Right ventricle myocardium inferior (tissue), 1 donor: Measurements from ENCODE around the gene SEC14L2. TPM values are rescaled to one million over a fixed set of nuclear protein-coding genes. Genes with fewer than 3 reads are reported as not detected.
"Not testable (repeated sequence)": the region's sequence is repeated elsewhere in the genome, so short reads cannot be mapped to it uniquely, and the experiment has no call there.

Experiments
- ATAC-seq: fragments of 200-7000 bp; cut with Tn5 transposase; one replicate; pipeline ENCODE4 v1.9.1; 2020; ENCODE audit warnings: mild to moderate bottlenecking, moderate library complexity
- DNase-seq: peaks from one replicate; pipeline ENCODE4 v3.0.0; 2021; ENCODE audit errors: missing footprints
- intact Hi-C: fragments of 100-400 bp; cut with DNase I; formaldehyde crosslinking; loops from one replicate; pipeline ENCODE4 v1.11.0; 2022
- total RNA-seq: library from RNA; stranded (reverse); fragmentation: NEBNext Ultra II Directional; extraction: Animal tissue kit (Norgen Biotek cat#: 25700); gene quantifications from one replicate; pipeline ENCODE4 v1.2.1, GENCODE V29; 2021
- donor health status: DM: no; HTN: yes; CAD: no; lungs with severe emphysema.

SEC14L2 gene
- total RNA-seq, 1 donor from 2014 or later = 0.65 TPM

DNA sequence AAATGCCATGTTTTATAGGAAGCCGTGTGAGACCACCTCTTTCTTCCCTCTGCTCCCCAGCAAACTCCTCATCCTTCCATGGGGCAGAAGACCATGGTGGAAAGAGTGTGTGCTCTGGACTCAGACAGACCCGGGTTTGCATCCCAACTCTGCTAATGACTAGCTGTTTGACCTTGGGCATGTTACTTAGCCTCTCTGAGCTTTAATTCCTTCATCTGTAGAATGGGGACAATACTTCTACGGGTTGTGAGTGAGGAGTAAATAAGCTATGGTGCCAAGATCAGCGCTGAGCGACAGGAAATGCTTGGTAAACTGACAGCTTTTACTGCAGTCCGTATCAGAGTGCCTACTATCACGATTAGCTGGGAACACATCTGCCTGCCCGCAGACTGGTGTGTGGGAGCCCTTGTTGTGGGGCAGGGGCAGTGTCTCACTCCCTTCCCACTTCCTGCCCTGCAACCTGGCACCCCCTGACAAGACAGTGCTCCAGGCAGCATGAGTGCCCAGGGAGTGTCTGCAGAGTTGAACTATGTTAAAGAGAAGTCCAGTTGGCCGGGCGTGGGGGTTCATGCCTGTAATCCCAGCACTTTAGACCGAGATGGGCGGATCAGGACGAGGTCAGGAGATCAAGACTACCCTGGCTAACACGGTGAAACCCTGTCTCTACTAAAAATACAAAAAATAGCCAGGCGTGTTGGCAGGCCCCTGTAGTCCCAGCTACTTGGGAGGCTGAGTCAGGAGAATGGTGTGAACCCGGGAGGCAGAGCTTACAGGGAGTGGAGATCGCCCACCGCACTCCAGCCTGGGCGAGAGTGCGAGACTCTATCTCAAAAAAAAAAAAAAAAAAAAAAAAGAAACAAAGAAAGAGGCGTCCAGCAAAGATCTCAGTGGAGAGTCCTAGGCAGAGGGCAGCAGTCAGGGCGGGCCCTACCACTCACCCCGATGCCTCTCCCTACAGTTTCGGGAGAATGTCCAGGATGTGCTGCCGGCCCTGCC lies 2.2 kb downstream of the SEC14L2 start:
- ATAC-seq (no peak), DNase-seq (no peak)
- intact Hi-C loops = loop anchor here (10.0 kb wide), 1 partner anchor 356 kb away; no protein-coding TSS in a partner anchor

DNA sequence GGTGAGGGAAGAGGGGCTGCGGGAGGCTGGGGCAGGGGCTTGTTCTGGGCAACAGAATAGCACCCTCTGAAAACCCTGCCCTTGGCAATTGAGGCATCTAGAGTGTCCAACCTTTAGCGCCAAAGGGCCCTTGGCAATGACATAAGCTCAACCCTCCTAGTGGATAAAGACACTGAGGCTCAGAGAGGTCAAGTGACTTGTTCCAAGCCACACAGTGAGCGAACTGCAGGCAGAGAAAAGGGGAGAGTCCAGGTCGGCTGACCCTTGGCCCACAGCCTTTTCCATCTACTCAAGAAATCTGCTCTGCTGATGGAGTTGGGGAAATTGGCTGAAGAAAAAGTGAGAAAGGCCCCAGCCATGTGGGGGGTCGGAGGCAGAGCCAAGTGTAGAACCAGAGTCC lies 2.9 kb downstream of the SEC14L2 start:
- intact Hi-C loops = loop anchor here (10.0 kb wide), 1 partner anchor 355 kb away; no protein-coding TSS in a partner anchor
- no peak for ATAC-seq
- DNase-seq = no peak

DNA sequence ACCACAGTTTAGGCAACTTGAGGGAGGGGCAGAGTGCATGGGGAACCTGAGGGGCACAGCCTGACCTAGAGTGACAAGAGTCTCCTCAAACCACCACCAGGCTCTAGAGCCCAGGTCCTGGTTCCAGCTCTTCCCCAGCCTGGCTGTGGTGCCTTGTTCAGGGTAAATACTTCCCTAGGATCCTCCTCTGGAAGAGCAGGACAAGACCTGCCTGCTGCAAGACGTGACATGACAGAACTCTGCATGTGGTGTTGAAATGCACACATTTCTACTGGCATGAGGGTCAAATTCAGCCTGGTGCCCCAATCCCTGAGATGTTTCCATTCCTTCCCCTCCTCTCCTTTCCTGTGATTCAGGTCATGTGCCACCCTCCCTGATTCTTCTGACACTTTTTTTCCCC lies 3.3 kb downstream of the SEC14L2 start:
- no peak for DNase-seq
- intact Hi-C loops = no loop called here
- no peak for ATAC-seq

DNA sequence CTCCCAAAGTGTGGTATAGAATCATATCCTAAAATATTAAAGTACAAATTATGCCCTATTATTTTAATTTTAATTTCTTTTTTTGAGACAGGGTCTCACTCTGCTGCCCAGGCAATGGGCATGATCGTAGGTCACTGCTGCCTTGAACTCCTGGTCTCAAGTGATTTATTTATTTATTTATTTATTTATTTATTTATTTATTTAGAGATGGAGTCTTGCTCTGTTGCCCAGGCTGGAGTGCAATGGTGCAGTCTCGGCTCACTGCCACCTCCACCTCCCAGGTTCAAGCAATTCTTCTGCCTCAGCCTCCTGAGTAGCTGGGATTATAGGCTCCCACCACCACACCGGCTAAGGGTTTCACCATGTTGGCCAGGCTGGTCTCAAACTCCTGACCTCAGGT lies 4.2 kb downstream of the SEC14L2 start:
- intact Hi-C loops, ATAC-seq: not testable (repeated sequence)

DNA sequence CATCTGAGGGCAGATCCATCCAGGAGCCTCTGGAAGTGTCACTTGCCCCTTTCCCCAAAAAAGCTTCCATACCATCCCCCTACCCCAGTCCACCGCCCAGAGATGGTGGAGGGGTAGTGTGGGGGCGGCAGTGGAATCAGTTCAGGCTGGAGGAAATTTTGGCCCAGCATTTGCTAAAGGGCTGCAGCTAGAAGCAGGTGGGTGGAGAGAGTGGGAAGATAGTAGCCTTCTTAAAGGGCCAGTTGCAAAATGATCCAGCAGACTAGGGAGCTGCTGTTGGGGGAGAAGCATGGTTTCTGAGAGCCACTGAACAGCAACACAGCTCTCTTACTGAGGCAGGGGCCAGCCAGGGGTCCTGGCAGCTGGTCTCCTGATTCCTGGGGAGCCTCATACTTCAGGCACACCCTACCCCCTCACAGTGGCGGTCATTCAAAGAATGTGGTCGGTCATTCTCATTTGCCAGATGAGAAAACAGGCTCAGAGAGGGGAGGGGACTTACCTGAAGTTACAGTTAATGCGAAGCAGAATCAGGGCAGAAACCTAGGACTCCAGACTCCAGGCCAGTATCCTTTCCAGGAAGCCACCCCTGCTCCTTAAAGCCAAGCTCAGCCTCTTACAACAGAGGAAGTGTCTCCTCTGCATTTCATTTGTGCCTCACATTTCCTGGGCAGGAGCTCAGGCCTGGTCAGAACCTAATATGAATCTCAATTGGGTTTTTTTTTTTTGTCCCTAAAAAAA lies 5.4 kb downstream of the SEC14L2 start:
- ATAC-seq = no peak
- intact Hi-C loops = no loop called here
- no peak for DNase-seq

More for the DNA sequence above, 4.2 kb downstream of the SEC14L2 start:
- not testable (repeated sequence) for DNase-seq

DNA sequence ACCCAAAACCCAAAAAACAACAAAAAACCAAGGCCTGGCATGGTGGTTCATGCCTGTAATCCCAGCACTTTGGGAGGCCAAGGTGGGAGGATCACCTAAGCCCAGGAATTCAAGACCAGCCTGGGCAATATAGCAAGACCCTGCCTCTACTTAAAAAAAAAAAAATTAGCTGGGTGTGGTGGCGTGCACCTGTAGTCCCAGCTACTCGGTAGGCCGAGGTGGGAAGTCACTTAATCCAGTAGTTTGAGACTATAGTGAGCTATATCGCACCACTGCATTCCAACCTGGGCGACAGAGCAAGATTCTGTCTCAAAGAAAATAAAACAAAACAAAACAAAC lies 5.9 kb downstream of the SEC14L2 start:
- intact Hi-C loops, DNase-seq, ATAC-seq: not testable (repeated sequence)

DNA sequence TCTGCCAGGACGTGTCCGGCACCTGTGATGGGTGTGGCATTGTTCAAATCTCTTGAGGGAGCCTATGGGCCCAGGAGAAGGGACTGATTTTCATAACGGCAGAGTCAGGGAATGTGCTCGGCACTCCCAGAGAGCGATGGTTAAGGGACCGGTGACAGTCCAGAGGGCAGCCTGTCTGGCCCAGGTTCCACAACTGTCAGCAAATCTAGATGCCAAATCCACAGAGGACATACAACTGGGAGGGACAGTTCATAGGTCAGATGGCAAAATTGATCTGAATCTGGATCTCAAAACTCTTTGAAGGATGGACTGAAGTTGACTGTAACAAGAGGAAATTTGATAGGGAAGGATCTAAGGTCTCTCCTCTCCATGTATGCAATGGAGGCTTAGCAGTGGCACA lies 7.5 kb downstream of the SEC14L2 start:
- ATAC-seq (no peak), DNase-seq (no peak)
- intact Hi-C loops = no loop called here

DNA sequence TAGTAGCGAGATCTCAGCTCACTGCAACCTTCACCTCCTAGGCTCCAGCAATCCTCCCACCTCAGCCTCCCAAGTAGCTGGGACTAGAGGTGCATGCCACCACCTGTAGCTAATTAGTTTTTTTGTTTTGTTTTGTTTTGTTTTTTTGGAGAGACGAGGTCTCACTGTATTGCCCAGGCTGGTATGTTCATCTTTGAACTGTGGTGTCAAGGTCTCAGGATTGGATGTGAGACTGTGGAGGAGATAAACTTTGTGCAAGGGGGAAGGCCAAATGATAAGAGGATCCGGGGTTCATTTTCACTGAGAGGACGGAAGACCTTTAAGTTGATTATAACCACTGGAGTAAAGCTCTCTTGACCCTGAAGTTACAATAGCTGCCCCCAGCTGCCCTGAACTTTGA lies 8.9 kb downstream of the SEC14L2 start:
- no peak for DNase-seq
- no peak for ATAC-seq
- intact Hi-C loops = no loop called here

DNA sequence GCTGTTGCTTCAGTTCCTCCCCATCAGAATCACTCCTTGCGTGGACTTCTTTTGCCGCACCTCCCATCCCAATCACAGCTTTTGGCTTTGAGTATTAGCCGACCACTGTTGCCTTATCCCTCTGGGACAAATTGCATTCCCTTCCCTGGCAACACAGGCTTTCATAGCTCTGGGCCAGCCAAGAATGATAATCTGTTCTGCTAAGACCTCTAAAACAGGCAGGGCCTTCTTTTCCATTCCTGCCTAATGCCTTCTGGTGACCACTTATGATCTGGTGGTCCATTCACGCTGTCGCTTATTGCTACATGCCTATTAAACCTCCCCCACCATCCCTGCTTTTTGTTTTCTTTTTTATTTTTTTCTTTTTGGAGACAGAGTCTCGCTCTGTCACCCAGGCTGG lies 9.6 kb downstream of the SEC14L2 start:
- no peak for ATAC-seq
- intact Hi-C loops = no loop called here

DNA sequence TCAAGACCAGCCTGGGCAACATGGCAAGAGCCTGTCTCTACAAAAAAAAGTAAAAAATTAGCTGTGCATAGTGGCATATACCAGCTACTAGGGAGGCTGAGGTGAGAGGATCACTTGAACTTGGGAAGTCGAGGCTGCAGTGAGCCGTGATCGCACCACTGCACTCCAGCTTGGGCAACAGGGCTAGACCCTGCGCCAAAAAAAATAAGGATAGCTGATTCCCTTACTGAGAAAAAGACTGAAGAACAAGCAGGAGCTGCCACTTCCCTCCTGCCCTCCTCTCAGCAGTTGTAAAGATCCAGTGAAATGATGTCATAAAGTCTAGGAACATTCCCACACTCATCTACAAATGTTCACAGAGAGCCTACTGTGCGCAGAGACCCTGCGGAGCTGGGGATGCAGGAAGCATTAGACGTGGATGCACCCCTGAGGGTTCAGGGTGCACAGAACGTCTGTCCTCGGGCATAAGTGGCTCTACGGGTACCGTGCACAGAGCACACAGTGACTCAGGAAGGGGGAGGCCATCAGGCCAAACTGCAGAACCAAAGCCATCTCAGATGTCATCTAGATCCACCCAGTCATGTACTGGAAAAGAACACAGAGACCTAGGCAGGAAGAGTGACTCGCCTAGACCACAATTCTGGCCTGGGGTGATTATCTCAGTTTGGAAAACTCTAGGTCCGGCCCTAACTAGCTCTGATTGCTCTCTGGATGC lies 11.7 kb downstream of the SEC14L2 start:
- ATAC-seq (no peak), DNase-seq (no peak)
- intact Hi-C loops = no loop called here

More for the DNA sequence above, 9.6 kb downstream of the SEC14L2 start:
- no peak for DNase-seq

DNA sequence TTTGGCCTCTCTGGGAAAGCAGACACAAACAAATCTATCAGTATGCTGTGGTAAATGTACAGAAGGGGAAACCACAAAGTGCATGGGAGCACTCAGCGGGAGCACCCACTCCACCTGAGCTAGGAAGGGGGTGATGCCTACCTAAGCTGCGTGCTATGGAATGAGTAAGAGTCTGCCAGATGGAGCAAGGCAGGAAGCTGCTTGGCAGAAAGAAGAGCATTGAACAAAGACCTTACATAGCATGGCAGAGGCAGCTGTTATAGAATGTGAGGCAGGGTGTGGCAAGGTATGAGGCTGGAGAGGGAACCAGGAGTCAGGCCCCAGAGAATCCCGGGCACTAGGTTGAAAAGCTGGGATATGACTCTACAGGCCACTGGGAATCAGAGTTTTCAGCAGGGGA lies 15.0 kb downstream of the SEC14L2 start:
- intact Hi-C loops = no loop called here
- no peak for ATAC-seq
- DNase-seq = no peak

DNA sequence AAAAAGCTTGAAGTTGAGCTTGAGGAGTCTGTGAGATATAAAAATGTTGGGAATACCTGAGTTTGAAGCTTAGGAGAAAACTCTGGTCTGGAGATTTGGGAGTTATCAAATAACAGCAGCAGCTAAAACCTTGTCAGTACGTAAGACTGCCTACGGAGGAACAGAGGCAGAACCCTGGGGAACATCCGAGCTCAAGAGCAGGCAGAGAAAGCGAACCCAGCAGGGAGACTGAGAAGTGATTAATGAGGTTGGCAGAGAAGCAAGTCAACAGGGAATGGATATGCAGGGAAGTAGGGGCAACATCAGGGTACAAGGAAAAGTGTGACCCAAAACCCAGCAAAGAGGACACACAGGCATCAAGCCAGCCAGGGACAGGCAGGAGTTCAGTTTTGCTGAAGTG lies 16.2 kb downstream of the SEC14L2 start:
- intact Hi-C loops = no loop called here
- DNase-seq (no peak), ATAC-seq (no peak)

DNA sequence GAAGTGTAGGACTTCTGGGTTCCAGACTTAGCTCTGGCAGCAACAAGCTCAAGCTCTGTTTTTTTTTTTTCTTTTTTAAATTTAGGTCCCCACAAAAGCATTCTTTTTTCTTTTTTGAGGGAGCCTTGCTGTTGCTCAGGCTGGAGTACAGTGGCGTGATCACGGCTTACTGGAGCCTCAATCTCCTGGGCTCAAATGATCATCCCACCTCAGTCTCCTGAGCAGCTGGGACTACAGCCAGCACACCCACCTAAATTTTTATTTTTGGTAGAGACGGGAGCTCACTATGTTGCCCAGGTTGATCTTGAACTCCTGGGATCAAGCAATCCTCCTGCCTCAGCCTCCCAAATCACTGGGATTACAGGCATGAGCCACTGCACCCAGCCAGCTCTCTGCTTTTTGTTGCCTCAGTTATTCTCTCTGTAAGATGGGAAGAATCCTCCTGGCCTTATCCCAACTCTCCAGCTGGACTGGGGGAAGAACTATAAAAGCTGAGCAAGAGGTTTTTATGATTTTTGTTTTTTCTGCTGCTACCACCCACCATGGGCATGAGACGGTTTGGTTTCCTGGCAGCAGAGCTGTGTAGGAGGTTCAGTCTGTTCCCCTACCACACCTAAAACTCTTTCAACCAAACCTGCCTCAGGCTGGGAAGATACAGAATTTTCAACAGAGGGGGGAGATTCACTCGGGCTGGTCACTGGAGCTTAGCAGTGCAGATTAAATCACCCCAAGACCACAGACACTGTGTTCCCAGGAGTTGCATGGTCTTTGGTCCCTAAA lies 17.1 kb downstream of the SEC14L2 start:
- no peak for DNase-seq
- intact Hi-C loops = no loop called here
- no peak for ATAC-seq

DNA sequence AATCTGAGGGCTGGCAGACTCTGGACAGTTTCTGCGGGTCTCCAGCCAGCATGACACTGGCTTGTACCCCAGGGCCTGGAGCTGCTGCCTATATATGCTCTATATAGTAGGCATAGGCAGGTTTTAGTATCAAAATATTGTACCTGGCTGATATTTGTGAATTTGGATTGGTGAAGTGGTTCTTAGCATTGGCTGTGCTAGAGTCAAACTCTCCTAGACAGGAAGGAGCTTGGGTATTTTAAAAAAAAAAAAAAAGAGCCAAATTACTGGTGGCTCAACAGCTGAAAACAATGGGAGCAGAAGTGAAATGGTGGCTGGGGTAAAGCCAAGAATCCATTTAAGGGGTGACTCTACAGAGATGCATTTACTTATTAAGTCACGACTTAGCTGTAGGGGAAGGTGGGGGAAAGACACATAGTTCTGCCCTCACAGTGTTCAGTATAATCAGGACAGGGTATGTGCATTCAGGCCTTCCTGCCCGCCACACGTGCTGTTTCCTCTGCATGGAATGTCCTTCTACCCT lies 17.8 kb downstream of the SEC14L2 start:
- ATAC-seq (no peak), DNase-seq (no peak)
- intact Hi-C loops = no loop called here

DNA sequence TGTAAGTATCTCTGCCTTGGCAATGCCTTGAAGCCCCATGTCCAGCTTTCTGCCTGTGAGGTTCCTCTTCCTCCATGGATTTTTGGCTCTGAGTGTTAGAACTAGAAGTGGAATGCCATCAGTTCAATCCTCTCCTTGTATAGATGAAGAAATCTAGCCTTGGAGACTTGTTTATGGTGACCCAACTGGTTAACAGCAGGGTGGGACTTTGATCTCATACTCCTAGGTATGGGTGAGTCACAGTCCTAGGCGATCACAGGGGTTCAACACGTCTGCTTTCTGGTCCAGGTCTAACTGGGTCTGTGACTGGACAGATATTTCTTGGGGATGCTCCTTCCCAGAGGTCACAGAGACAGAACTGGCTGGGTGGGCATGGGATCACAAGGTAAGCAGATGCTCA lies 19.6 kb downstream of the SEC14L2 start:
- DNase-seq (no peak), ATAC-seq (no peak)
- intact Hi-C loops = no loop called here

DNA sequence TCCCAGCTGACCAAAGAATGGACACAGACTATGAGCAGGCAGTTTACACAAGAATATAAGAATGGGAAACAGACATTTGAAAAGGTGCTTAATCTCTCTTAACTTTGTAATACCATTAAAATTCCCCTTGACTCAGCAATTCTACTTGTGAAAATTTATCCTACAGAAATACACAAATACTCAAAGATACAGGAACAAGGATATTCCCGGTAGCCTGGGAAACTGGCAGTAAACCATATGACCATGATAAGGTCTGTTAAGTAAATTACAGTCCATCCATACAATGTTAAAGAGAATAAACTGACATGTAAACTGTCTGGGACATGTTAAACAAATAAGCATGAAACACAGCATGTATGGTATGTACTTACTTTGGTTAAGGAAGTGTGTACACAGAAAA lies 20.0 kb downstream of the SEC14L2 start:
- ATAC-seq (no peak), DNase-seq (no peak)
- intact Hi-C loops = no loop called here

DNA sequence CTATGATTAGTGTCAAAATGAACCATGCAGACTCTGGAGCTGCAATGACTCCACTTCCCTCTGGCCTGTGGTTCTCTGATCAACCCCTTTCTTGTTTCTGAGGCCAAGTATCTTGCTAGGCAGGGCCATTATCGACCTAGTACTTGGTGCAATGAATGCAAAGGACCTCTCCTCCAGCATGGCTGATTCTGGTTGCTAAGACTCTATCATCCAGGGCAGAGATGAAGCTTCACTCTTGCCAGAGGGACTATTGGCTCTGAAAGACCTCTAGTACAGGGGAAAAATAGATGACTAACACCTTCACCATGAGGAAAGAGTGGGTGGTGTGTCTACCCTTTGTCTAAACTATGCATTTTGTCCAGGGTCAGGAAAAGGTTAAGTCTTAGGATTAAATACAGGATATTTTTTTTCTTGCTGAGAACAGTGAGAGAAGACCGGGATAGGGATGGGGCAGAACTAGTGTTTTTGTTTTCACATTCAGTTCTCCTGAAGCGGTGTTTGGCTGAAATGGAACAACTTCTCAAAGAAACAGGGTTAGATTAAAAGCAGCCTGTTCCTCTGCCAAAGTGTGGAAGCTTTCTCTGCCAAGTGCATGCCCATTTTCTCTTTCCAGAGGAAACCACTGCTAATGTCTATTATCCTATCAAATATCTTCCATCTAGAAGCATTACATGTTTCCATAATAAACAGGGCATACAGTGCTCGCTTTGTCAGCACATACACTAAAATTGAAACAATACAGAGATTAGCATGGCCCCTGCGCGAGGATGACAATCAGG lies 23.7 kb downstream of the SEC14L2 start:
- ATAC-seq (no peak), DNase-seq (peak; percentile 17)
- intact Hi-C loops = no loop called here
